NK-92 treated with Interleukin-12 subunit alpha and Interleukin-12 subunit beta, amount 100 ng/mL, for 24 hours (cell line): ENCODE data around the gene IMPG1.

ENCODE experiments used
- DNase-seq: peaks from one replicate; lab custom pipeline; 2025; lab: John Stamatoyannopoulos, UW

IMPG1 gene

GRCh38 chr6:75893058-75893775 lies 179.2 kb downstream of the IMPG1 start:
- no peak for DNase-seq

- no peak for DNase-seq
These were observed 180.1 kb downstream of the IMPG1 start for GRCh38 chr6:75892384-75892783.

DNA sequence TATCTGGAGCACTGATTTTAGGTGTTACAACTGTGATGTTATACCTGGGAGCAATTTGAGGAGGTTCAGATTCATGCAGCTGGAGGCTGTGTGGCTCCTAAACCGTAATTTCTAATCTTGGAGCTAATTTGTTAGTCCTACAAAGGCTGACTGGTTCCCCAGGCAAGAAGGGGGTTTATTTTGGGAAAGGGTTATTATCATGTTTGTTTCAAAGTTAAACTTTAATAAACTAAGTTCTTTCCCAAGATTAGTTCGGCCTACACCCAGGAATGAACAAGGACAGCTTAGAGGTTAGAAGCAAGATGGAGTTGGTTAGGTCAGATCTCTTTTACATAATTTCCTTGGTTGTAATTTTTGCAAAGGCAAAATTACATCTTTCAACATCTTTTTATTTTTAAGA lies 187.6 kb downstream of the IMPG1 start:
- DNase-seq: no peak

- DNase-seq: no peak
These were observed 189.7 kb downstream of the IMPG1 start for GRCh38 chr6:75882734-75883133.

DNA sequence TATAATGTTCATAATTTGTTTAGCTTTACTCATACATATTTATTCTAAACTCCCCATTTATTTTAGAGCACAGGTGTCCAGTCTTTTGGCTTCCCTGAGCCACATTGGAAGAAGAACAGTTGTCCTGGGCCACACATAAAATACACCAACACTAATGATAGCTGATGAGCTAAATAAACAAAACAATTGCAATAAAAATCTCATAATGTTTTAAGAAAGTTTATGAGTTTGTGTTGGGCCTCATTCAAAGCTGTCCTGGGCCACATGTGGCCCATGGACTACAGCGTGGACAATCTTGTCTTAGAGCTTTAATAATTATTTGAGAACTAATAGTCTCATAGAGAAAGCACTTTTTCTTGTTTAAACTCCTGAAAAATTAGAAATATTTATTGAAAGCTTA lies 192.2 kb downstream of the IMPG1 start:
- DNase-seq: no peak

GRCh38 chr6:75876152-75876551 lies 196.3 kb downstream of the IMPG1 start:
- no peak for DNase-seq

- no peak for DNase-seq
These were observed 198.2 kb downstream of the IMPG1 start for GRCh38 chr6:75874224-75874623.
